Colonic mucosa (tissue), 4 donors: ENCODE data around the gene NPDC1. TPM values are rescaled to one million over a fixed set of nuclear protein-coding genes. Genes with fewer than 3 reads are reported as not detected.
A peak's percentile ranks its signal among the peaks of the same experiment; 100 is the strongest.

Experiments used
- DNase-seq: peaks from one replicate; pipeline ENCODE4 v3.0.0-alpha.2; 2020
- H3K27ac ChIP-seq: fragments of 200-600 bp; one replicate; pipeline ENCODE4 v1.8.0; 2021
- H3K27me3 ChIP-seq: fragments of 200-600 bp; one replicate; pipeline ENCODE4 v1.8.0; 2021
- H3K36me3 ChIP-seq: fragments of 200-600 bp; one replicate; pipeline ENCODE4 v1.8.0; 2021
- H3K4me1 ChIP-seq: fragments of 200-600 bp; one replicate; pipeline ENCODE4 v1.8.0; 2021; ENCODE audit warnings: mild to moderate bottlenecking
- H3K4me3 ChIP-seq: fragments of 200-600 bp; one replicate; pipeline ENCODE4 v1.8.0; 2021
- H3K9ac ChIP-seq, 2 donors: one replicate each; pipeline ENCODE4 v1.7.0; 2013; ENCODE audit warnings: control low read depth in 2 of 2, low read depth in 2 of 2, low read length in 2 of 2
- H3K9me3 ChIP-seq: fragments of 200-600 bp; one replicate; pipeline ENCODE4 v1.8.0; 2021
- intact Hi-C: fragments of 100-400 bp; cut with DNase I; formaldehyde crosslinking; loops from one replicate; pipeline ENCODE4 v1.14.1; 2022
- total RNA-seq, 2 donors: library from RNA; stranded (reverse); fragmentation: NEBNext Ultra II Directional in 1 of 2; extraction: Animal tissue kit (Norgen Biotek cat#: 25700) in 1 of 2; gene quantifications; one replicate each; pipeline ENCODE4 v1.2.1, GENCODE V29; 2021
- TF ChIP-seq, protein P1 (sequence below): fragments of 200-600 bp; IDR thresholded peaks from one replicate; pipeline ENCODE4 v1.8.0; 2022; ENCODE audit warnings: antibody characterized with exemption, mild to moderate bottlenecking
- donor health status: healthy.
- donor health status: DM: no; HTN: no; CAD: no.
- donor health status: DM: no; HTN: no; CAD: no.

Gene NPDC1
- total RNA-seq, 2 donors from 2014 or later: 149 to 177 TPM

GRCh38 chr9:137038916-137039315 lies 7.1 kb downstream of the NPDC1 start:
- peaks cover 16% of the 10 kb centered on the region for H3K4me1 ChIP-seq
- intact Hi-C loops: loop anchor here (5.0 kb wide), 1 partner anchor 252 kb away; no protein-coding TSS in a partner anchor
- H3K27me3 ChIP-seq: no peaks in the 10 kb centered on the region
- no peak overlapping the region for H3K4me3 ChIP-seq
- TF ChIP-seq, protein P1, sequence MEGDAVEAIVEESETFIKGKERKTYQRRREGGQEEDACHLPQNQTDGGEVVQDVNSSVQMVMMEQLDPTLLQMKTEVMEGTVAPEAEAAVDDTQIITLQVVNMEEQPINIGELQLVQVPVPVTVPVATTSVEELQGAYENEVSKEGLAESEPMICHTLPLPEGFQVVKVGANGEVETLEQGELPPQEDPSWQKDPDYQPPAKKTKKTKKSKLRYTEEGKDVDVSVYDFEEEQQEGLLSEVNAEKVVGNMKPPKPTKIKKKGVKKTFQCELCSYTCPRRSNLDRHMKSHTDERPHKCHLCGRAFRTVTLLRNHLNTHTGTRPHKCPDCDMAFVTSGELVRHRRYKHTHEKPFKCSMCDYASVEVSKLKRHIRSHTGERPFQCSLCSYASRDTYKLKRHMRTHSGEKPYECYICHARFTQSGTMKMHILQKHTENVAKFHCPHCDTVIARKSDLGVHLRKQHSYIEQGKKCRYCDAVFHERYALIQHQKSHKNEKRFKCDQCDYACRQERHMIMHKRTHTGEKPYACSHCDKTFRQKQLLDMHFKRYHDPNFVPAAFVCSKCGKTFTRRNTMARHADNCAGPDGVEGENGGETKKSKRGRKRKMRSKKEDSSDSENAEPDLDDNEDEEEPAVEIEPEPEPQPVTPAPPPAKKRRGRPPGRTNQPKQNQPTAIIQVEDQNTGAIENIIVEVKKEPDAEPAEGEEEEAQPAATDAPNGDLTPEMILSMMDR: no peak
- no peak for DNase-seq
- H3K9me3 ChIP-seq: no peaks in the 10 kb centered on the region
- no peaks in the 10 kb centered on the region for H3K36me3 ChIP-seq
- H3K9ac ChIP-seq: no peak overlapping the region
- no peak overlapping the region for H3K27ac ChIP-seq

GRCh38 chr9:137037483-137037882 lies 8.5 kb downstream of the NPDC1 start:
- TF ChIP-seq, protein P1: no peak
- peaks cover 14% of the 10 kb centered on the region for H3K4me1 ChIP-seq
- intact Hi-C loops: loop anchor here (5.0 kb wide), 1 partner anchor 250 kb away; no protein-coding TSS in a partner anchor

DNA sequence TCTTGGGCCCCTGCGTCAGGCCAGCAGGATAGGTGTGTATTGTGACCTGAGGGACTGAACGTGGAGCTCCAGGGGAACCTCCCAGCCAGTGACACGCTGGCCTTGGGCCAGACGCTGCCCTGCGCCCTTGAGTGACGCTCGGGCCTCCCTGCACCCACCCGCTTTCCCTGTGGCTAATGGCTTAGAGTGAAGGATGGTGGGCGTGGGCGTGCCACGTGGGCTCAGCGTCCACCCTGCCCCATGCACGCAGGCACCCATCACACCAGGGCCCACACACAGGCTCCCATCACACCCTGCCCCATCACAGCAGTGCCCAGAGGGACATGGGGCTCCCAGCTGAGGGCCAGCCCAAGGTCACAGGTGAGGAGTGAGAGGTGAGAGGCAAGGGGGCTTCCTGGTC lies 8.9 kb downstream of the NPDC1 start:
- H3K4me3 ChIP-seq: no peak overlapping the region
- H3K27ac ChIP-seq: no peak overlapping the region
- no peaks in the 10 kb centered on the region for H3K27me3 ChIP-seq
- intact Hi-C loops: loop anchor here (5.0 kb wide), 1 partner anchor 250 kb away; no protein-coding TSS in a partner anchor
- TF ChIP-seq, protein P1: no peak
- no peak overlapping the region for H3K9ac ChIP-seq
- H3K9me3 ChIP-seq: no peaks in the 10 kb centered on the region
- DNase-seq: no peak
- H3K4me1 ChIP-seq: peaks cover 14% of the 10 kb centered on the region
- H3K36me3 ChIP-seq: no peaks in the 10 kb centered on the region

More at GRCh38 chr9:137037483-137037882, 8.5 kb downstream of the NPDC1 start:
- no peak overlapping the region for H3K9ac ChIP-seq
- no peak overlapping the region for H3K27ac ChIP-seq
- DNase-seq: no peak
- no peaks in the 10 kb centered on the region for H3K36me3 ChIP-seq
- H3K27me3 ChIP-seq: no peaks in the 10 kb centered on the region
- no peaks in the 10 kb centered on the region for H3K9me3 ChIP-seq
- no peak overlapping the region for H3K4me3 ChIP-seq

DNA sequence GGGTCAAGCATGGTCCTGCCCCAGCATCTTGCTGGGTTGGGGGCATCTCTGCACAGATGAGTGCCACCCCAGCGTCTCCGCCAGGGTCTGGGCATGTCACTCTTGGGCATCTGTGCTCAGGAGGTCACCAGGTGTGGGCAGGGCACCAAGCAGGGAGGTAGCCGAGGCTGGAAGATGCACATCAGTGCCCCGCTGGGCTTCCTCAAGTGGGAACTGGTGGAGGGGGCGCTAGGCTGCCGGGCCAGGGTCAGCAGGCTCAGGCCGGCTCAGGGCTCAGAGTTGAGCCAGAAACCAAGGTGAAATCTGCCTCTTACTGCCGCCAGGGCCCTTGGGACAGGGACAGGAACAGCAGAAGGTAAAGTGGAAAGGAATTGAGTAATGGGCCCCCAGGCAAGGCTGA lies 10.0 kb downstream of the NPDC1 start:
- TF ChIP-seq, protein P1: no peak
- DNase-seq: no peak
- Histone ChIP-seq H3K27me3 (no peaks in the 10 kb centered on the region), H3K27ac (no peak overlapping the region), H3K36me3 (no peaks in the 10 kb centered on the region), H3K9me3 (no peaks in the 10 kb centered on the region), H3K4me1 (peaks cover 19% of the 10 kb centered on the region), H3K9ac (no peak overlapping the region), H3K4me3 (no peak overlapping the region)
- intact Hi-C loops: loop anchor here (5.0 kb wide), 1 partner anchor 249 kb away; no protein-coding TSS in a partner anchor

- peak overlapping the region; percentile 8 to 14 for H3K9ac ChIP-seq
- intact Hi-C loops: loop anchor here (5.0 kb wide), 1 partner anchor 248 kb away; no protein-coding TSS in a partner anchor
- peaks cover 19% of the 10 kb centered on the region for H3K4me1 ChIP-seq
- no peak overlapping the region for H3K4me3 ChIP-seq
- H3K9me3 ChIP-seq: no peaks in the 10 kb centered on the region
- H3K27me3 ChIP-seq: no peaks in the 10 kb centered on the region
- TF ChIP-seq, protein P1: no peak
- H3K36me3 ChIP-seq: no peaks in the 10 kb centered on the region
- peak overlapping the region; percentile 66 for H3K27ac ChIP-seq
- no peak for DNase-seq
Measured at GRCh38 chr9:137035507-137035834, 10.5 kb downstream of the NPDC1 start.
